SK-N-SH treated with all-trans-retinoic acid at 6 μM for 48 hours (cell line): ENCODE data around the gene SLC25A6.

Experiments
- ATAC-seq: fragments of 200-7000 bp; cut with Tn5 transposase; 3 replicates; pipeline ENCODE4 v1.9.1; 2020; ENCODE audit warnings: mild to moderate bottlenecking, moderate library complexity
- ARNTL ChIP-seq: fragments of 450-650 bp; formaldehyde crosslinking; IDR thresholded peaks from 2 replicates; pipeline ENCODE4 v1.5.0; 2020; ENCODE audit warnings: low read depth, mild to moderate bottlenecking, moderate library complexity, borderline replicate concordance
- BACH2 ChIP-seq: fragments of 250-450 bp; sonication (Bioruptor Pico); IDR thresholded peaks from 2 replicates; pipeline ENCODE4 v1.9.0; 2021; ENCODE audit warnings: mild to moderate bottlenecking, borderline replicate concordance
- CSDC2 ChIP-seq: fragments of 250-450 bp; sonication (Bioruptor Pico); IDR thresholded peaks from 2 replicates; pipeline ENCODE4 v1.5.0; 2020; ENCODE audit warnings: mild to moderate bottlenecking, moderate library complexity
- ESRRG ChIP-seq: fragments of 250-450 bp; sonication (Bioruptor Pico); IDR thresholded peaks from 2 replicates; pipeline ENCODE4 v1.6.1; 2021; ENCODE audit warnings: mild to moderate bottlenecking
- GLIS3 ChIP-seq: fragments of 250-450 bp; sonication (Bioruptor Pico); IDR thresholded peaks from 2 replicates; pipeline ENCODE4 v1.5.0; 2020; ENCODE audit warnings: mild to moderate bottlenecking, moderate library complexity
- ISL1 ChIP-seq: fragments of 250-450 bp; sonication (Bioruptor Pico); IDR thresholded peaks from 2 replicates; pipeline ENCODE4 v2.1.2; 2022; ENCODE audit warnings: mild to moderate bottlenecking, moderate library complexity
- OSR1 ChIP-seq: fragments of 250-450 bp; sonication (Bioruptor Pico); IDR thresholded peaks from 2 replicates; pipeline ENCODE4 v1.8.0; 2022; ENCODE audit warnings: moderate library complexity, mild to moderate bottlenecking, inconsistent platforms
- PPARA ChIP-seq: fragments of 250-450 bp; sonication (Bioruptor Pico); IDR thresholded peaks from 2 replicates; pipeline ENCODE4 v1.5.0; 2020; ENCODE audit warnings: mild to moderate bottlenecking, borderline replicate concordance
- RARB ChIP-seq: fragments of 250-450 bp; sonication (Bioruptor Pico); IDR thresholded peaks from 2 replicates; pipeline ENCODE4 v1.8.0; 2021; ENCODE audit warnings: mild to moderate bottlenecking, moderate library complexity
- SNAI2 ChIP-seq: fragments of 250-450 bp; sonication (Bioruptor Pico); IDR thresholded peaks from 2 replicates; pipeline ENCODE4 v1.5.0; 2020; ENCODE audit warnings: mild to moderate bottlenecking, moderate library complexity
- TCF4 ChIP-seq: fragments of 250-450 bp; sonication (Bioruptor Pico); IDR thresholded peaks from 2 replicates; pipeline ENCODE4 v1.8.0; 2021; ENCODE audit warnings: mild to moderate bottlenecking, moderate library complexity, borderline replicate concordance
- TOX ChIP-seq: fragments of 250-450 bp; sonication (Bioruptor Pico); IDR thresholded peaks from 2 replicates; pipeline ENCODE4 v1.8.0; 2021; ENCODE audit warnings: mild to moderate bottlenecking, moderate library complexity, borderline replicate concordance
- ZC3H10 ChIP-seq: fragments of 250-450 bp; sonication (Bioruptor Pico); IDR thresholded peaks from 2 replicates; pipeline ENCODE4 v1.5.1; 2021; ENCODE audit warnings: mild to moderate bottlenecking, moderate library complexity
- ZFP3 ChIP-seq: fragments of 250-450 bp; sonication (Bioruptor Pico); IDR thresholded peaks from 2 replicates; pipeline ENCODE4 v1.5.0; 2020; ENCODE audit warnings: mild to moderate bottlenecking, moderate library complexity
- ZFP30 ChIP-seq: fragments of 450-650 bp; formaldehyde crosslinking; IDR thresholded peaks from 2 replicates; pipeline ENCODE4 v1.5.0; 2022; ENCODE audit warnings: mild to moderate bottlenecking, moderate library complexity
- ZNF8 ChIP-seq: fragments of 450-650 bp; formaldehyde crosslinking; IDR thresholded peaks from 2 replicates; pipeline ENCODE4 v1.5.0; 2020; ENCODE audit warnings: mild to moderate bottlenecking, moderate library complexity
- TF ChIP-seq, protein P1 (sequence below): fragments of 250-450 bp; sonication (Bioruptor Pico); IDR thresholded peaks from 2 replicates; pipeline ENCODE4 v1.8.0; 2020; ENCODE audit warnings: mild to moderate bottlenecking, moderate library complexity, borderline replicate concordance
- TF ChIP-seq, protein P2 (sequence below): fragments of 250-450 bp; sonication (Bioruptor Pico); IDR thresholded peaks from 2 replicates; pipeline ENCODE4 v1.5.0; 2020; ENCODE audit warnings: mild to moderate bottlenecking, moderate library complexity
- TF ChIP-seq, protein P3 (sequence below): fragments of 250-450 bp; sonication (Bioruptor Pico); IDR thresholded peaks from 2 replicates; pipeline ENCODE4 v1.8.0; 2021; ENCODE audit warnings: low read depth, mild to moderate bottlenecking, moderate library complexity, borderline replicate concordance
- TF ChIP-seq, protein P4 (sequence below): fragments of 250-450 bp; sonication (Bioruptor Pico); IDR thresholded peaks from 2 replicates; pipeline ENCODE4 v1.5.1; 2021; ENCODE audit warnings: mild to moderate bottlenecking, moderate library complexity

The SLC25A6 gene

DNA sequence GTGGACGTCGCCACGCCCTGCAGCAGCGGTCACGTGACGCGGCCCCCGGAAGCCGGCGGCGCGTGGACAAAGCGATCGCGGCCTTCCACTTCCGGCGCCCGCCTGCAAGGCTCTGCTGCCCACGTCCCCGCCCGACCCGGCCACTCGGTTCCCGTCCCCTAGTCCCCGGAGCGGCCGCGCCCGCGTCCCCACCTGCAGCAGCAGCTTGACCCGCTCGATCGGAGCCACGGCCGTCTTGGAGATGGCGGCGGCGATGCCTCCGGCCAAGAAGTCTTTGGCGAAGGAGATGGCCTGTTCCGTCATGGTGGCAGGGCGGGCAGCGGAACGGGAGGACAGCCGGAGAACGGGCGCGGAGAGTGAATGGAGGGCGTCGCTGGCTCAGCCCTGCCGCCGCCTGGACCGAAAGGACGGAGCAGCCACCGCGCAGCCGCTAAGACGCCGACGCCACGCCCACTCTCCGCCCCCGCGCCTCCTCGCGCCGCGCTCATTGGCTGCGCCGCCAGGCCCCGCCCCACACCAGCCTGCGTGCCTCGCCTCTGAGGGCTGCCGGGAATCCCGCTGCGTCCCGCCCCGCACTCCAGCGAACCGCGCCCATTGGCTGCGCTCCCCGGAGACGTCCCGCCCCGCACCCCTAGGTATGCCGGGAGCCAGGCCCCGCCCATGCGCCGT lies at the start of gene SLC25A6:
TSS of gene SLC25A6 (minus strand) at position 407 of the 669 bp plus-strand sequence. CDS start at position 303, 104 bp downstream.
- TF ChIP-seq TOX (CRISPR knock-in tag) (no peak), CSDC2 (CRISPR knock-in tag) (0 out of 2 replicates have a peak, but pooled peaks have one; percentile 60), ZNF8 (CRISPR knock-in tag) (no peak), ZFP3 (0 out of 2 replicates have a peak, but pooled peaks have one; percentile 61), ESRRG (peak; percentile 53; the same call in 1 of the 2 replicates), GLIS3 (CRISPR knock-in tag) (no peak; the same call in 1 of the 2 replicates), RARB (CRISPR knock-in tag) (no peak)
- TF ChIP-seq, protein P1, sequence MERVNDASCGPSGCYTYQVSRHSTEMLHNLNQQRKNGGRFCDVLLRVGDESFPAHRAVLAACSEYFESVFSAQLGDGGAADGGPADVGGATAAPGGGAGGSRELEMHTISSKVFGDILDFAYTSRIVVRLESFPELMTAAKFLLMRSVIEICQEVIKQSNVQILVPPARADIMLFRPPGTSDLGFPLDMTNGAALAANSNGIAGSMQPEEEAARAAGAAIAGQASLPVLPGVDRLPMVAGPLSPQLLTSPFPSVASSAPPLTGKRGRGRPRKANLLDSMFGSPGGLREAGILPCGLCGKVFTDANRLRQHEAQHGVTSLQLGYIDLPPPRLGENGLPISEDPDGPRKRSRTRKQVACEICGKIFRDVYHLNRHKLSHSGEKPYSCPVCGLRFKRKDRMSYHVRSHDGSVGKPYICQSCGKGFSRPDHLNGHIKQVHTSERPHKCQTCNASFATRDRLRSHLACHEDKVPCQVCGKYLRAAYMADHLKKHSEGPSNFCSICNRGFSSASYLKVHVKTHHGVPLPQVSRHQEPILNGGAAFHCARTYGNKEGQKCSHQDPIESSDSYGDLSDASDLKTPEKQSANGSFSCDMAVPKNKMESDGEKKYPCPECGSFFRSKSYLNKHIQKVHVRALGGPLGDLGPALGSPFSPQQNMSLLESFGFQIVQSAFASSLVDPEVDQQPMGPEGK (CRISPR knock-in tag) = no peak
- TF ChIP-seq, protein P2, sequence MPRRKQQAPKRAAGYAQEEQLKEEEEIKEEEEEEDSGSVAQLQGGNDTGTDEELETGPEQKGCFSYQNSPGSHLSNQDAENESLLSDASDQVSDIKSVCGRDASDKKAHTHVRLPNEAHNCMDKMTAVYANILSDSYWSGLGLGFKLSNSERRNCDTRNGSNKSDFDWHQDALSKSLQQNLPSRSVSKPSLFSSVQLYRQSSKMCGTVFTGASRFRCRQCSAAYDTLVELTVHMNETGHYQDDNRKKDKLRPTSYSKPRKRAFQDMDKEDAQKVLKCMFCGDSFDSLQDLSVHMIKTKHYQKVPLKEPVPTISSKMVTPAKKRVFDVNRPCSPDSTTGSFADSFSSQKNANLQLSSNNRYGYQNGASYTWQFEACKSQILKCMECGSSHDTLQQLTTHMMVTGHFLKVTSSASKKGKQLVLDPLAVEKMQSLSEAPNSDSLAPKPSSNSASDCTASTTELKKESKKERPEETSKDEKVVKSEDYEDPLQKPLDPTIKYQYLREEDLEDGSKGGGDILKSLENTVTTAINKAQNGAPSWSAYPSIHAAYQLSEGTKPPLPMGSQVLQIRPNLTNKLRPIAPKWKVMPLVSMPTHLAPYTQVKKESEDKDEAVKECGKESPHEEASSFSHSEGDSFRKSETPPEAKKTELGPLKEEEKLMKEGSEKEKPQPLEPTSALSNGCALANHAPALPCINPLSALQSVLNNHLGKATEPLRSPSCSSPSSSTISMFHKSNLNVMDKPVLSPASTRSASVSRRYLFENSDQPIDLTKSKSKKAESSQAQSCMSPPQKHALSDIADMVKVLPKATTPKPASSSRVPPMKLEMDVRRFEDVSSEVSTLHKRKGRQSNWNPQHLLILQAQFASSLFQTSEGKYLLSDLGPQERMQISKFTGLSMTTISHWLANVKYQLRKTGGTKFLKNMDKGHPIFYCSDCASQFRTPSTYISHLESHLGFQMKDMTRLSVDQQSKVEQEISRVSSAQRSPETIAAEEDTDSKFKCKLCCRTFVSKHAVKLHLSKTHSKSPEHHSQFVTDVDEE (CRISPR knock-in tag) = 0 out of 2 replicates have a peak, but pooled peaks have one; percentile 46

DNA sequence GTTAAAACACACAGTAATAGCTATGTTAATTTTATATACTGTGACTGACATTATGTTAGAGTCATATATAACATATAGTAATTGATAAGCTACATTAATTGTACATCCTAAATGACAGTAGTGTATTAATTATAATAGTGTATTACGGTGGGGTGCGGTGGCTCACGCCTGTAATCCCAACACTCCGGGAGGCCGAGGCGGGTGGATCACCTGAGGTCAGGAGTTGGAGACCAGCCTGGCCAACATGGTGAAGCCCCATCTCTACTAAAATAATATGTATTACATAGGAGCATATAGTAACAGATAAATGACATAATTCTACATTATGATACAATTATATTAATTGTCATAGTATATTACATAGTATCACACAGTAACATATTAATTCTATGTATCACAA lies 48.6 kb upstream of the SLC25A6 start:
- TF ChIP-seq SNAI2 (CRISPR knock-in tag) = no peak
- TF ChIP-seq RARB (CRISPR knock-in tag) = no peak
- no peak for ATAC-seq

More for the DNA sequence above, at the start of gene SLC25A6:
- ATAC-seq = peak; percentile 97

DNA sequence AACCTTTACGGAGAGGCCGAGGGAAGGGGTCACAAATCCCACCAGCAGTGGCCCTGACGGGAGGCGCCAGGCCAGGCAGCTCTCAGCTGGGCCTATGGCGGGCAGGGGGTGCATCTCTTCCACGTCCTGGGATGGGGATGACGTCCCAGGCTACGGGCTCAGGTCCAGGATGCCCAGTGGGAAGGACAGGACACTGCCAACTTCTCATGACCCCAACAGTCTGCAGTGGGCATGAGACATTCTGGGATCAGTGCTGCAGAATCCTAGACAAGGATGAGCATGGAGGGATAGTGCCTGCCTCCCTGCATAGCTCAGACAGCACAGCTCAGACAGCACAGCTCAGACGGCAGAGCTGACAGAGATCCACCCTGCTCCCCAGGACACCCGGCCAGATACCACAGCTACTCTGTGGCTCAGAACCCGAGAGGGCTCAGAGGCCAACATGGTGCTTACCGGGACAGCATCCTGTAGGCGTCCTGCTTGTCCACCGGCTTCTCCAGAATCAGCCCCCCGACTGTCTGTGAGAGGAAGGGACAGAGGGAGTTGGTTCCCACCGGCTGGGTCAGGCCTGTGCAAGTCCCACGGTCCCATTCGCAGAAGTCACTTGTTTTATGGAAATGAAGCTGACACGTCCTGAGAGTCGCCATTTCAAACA lies 43.5 kb upstream of the SLC25A6 start:
- ATAC-seq = no peak; the same call in 1 of the 3 replicates
- TF ChIP-seq RARB (CRISPR knock-in tag) (no peak), TCF4 (CRISPR knock-in tag) (no peak), ZFP30 (CRISPR knock-in tag) (no peak), PPARA (CRISPR knock-in tag) (no peak)

DNA sequence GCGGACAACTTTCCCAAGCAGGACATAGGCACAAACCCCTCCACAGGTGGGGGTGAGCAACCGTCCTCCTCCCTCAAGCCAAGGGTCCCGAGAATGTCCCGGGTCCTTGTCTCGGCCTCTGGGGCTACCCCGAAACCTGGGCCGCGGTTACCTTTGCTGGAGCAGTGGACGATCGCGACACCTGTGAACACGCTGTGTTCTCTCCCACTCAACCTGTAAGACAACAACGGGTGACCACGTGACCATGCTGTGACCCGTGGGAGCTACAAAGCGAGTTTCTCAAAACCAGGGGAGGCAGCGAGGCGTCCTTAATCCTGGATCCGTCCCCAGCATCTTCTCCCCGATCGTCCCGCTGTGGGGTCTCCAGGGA lies 42.9 kb upstream of the SLC25A6 start:
- TF ChIP-seq ZNF8 (CRISPR knock-in tag) (no peak), BACH2 (no peak), TCF4 (CRISPR knock-in tag) (no peak), ZC3H10 (CRISPR knock-in tag) (no peak), ZFP3 (no peak), ISL1 (CRISPR knock-in tag) (no peak), ARNTL (CRISPR knock-in tag) (no peak), SNAI2 (CRISPR knock-in tag) (no peak), ZFP30 (CRISPR knock-in tag) (no peak), RARB (CRISPR knock-in tag) (no peak), CSDC2 (CRISPR knock-in tag) (no peak), OSR1 (CRISPR knock-in tag) (no peak), TOX (CRISPR knock-in tag) (no peak)
- TF ChIP-seq, protein P1 (CRISPR knock-in tag) = no peak
- TF ChIP-seq, protein P3, sequence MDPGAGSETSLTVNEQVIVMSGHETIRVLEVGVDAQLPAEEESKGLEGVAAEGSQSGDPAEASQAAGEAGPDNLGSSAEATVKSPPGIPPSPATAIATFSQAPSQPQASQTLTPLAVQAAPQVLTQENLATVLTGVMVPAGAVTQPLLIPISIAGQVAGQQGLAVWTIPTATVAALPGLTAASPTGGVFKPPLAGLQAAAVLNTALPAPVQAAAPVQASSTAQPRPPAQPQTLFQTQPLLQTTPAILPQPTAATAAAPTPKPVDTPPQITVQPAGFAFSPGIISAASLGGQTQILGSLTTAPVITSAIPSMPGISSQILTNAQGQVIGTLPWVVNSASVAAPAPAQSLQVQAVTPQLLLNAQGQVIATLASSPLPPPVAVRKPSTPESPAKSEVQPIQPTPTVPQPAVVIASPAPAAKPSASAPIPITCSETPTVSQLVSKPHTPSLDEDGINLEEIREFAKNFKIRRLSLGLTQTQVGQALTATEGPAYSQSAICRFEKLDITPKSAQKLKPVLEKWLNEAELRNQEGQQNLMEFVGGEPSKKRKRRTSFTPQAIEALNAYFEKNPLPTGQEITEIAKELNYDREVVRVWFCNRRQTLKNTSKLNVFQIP (CRISPR knock-in tag) = no peak
- TF ChIP-seq, protein P4, sequence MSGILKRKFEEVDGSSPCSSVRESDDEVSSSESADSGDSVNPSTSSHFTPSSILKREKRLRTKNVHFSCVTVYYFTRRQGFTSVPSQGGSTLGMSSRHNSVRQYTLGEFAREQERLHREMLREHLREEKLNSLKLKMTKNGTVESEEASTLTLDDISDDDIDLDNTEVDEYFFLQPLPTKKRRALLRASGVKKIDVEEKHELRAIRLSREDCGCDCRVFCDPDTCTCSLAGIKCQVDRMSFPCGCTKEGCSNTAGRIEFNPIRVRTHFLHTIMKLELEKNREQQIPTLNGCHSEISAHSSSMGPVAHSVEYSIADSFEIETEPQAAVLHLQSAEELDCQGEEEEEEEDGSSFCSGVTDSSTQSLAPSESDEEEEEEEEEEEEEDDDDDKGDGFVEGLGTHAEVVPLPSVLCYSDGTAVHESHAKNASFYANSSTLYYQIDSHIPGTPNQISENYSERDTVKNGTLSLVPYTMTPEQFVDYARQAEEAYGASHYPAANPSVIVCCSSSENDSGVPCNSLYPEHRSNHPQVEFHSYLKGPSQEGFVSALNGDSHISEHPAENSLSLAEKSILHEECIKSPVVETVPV = no peak
- TF ChIP-seq, protein P2 (CRISPR knock-in tag) = no peak

More for the DNA sequence above, 42.9 kb upstream of the SLC25A6 start:
- no peak for ATAC-seq
